Measurements from ENCODE around the gene LRFN2.
A peak's percentile ranks its signal among the peaks of the same experiment; 100 is the strongest.

LRFN2 gene

GRCh38 chr6:40587240-40588069 lies at the start of gene LRFN2:
LRFN2 (minus strand) TSS chr6:40587364.
- DNase-seq, result peak; percentile 66

GRCh38 chr6:40634429-40634828 lies 47.3 kb upstream of the LRFN2 start:
- no peak for DNase-seq

GRCh38 chr6:40631744-40632143 lies 44.6 kb upstream of the LRFN2 start:
- DNase-seq, result no peak

- no peak for DNase-seq
Observed at GRCh38 chr6:40630488-40630887, 43.3 kb upstream of the LRFN2 start.

GRCh38 chr6:40630051-40630450 lies 42.9 kb upstream of the LRFN2 start:
- DNase-seq, result no peak

- DNase-seq, result no peak
Observed at GRCh38 chr6:40629463-40629862, 42.3 kb upstream of the LRFN2 start.

- DNase-seq, result no peak
Observed at GRCh38 chr6:40627316-40627715, 40.2 kb upstream of the LRFN2 start.

GRCh38 chr6:40626886-40627285 lies 39.7 kb upstream of the LRFN2 start:
- no peak for DNase-seq

GRCh38 chr6:40623932-40624331 lies 36.8 kb upstream of the LRFN2 start:
- DNase-seq, result no peak

- DNase-seq, result no peak
Observed at GRCh38 chr6:40623178-40623577, 36.0 kb upstream of the LRFN2 start.

GRCh38 chr6:40620574-40621240 lies 33.5 kb upstream of the LRFN2 start:
- DNase-seq, result no peak

GRCh38 chr6:40614671-40615070 lies 27.5 kb upstream of the LRFN2 start:
- no peak for DNase-seq

- no peak for DNase-seq
Observed at GRCh38 chr6:40611912-40612311, 24.7 kb upstream of the LRFN2 start.

- DNase-seq, result no peak
Observed at GRCh38 chr6:40611434-40611833, 24.3 kb upstream of the LRFN2 start.

GRCh38 chr6:40610229-40610628 lies 23.1 kb upstream of the LRFN2 start:
- no peak for DNase-seq

GRCh38 chr6:40606981-40607380 lies 19.8 kb upstream of the LRFN2 start:
- DNase-seq, result no peak

GRCh38 chr6:40606526-40606925 lies 19.4 kb upstream of the LRFN2 start:
- DNase-seq, result no peak

GRCh38 chr6:40604082-40604481 lies 16.9 kb upstream of the LRFN2 start:
- DNase-seq, result no peak

GRCh38 chr6:40599555-40599954 lies 12.4 kb upstream of the LRFN2 start:
- DNase-seq, result no peak

GRCh38 chr6:40598516-40598915 lies 11.4 kb upstream of the LRFN2 start:
- DNase-seq, result no peak

GRCh38 chr6:40597301-40597700 lies 10.1 kb upstream of the LRFN2 start:
- DNase-seq, result no peak

- DNase-seq, result no peak
Observed at GRCh38 chr6:40588480-40588879, 1.3 kb upstream of the LRFN2 start.

GRCh38 chr6:40588070-40588384 lies 863 bp upstream of the LRFN2 start:
- no peak for DNase-seq

- DNase-seq, result no peak
Observed at GRCh38 chr6:40586369-40587201, 579 bp downstream of the LRFN2 start.
